OCI-LY3 (cell line): ENCODE results near the gene NIPBL.

Source experiments
- H2AFZ ChIP-seq: fragments of 200-600, 300-600 bp; shearing (Covaris generic); 2 replicates; pipeline ENCODE4 v1.6.0; 2014; ENCODE audit warnings: antibody characterized with exemption, low read depth, low read length
- H3K27ac ChIP-seq: fragments of 200-600, 300-600 bp; sonication (generic); 2 replicates; pipeline ENCODE4 v1.5.1; 2014; ENCODE audit warnings: mild to moderate bottlenecking, low read length, moderate library complexity, mixed read lengths
- H3K27me3 ChIP-seq: fragments of 200-600, 300-600 bp; sonication (generic); 2 replicates; pipeline ENCODE4 v1.6.1; 2014; ENCODE audit warnings: low read depth, low read length, mixed read lengths
- H3K36me3 ChIP-seq: fragments of 200-600, 300-600 bp; sonication (generic); replicated peaks from 2 replicates; pipeline ENCODE3; 2014; ENCODE audit warnings: low read depth, low read length, mixed read lengths
- H3K4me1 ChIP-seq: fragments of 300-600, 200-600 bp; sonication (generic); 2 replicates; pipeline ENCODE4 v1.6.1; 2014; ENCODE audit warnings: low read length, mixed read lengths
- H3K4me2 ChIP-seq: fragments of 200-600, 300-600 bp; sonication (generic); 2 replicates; pipeline ENCODE4 v1.6.1; 2014; ENCODE audit warnings: low read length, mixed read lengths
- H3K4me3 ChIP-seq: fragments of 300-600, 200-600 bp; sonication (generic); 2 replicates; pipeline ENCODE4 v1.5.1; 2014; ENCODE audit warnings: antibody characterized with exemption, mild to moderate bottlenecking, low read length, moderate library complexity
- H3K79me2 ChIP-seq: fragments of 300-600, 200-600 bp; shearing (Covaris generic); 2 replicates; pipeline ENCODE4 v1.6.1; 2014; ENCODE audit warnings: mild to moderate bottlenecking, low read length, mixed read lengths
- H3K9ac ChIP-seq: fragments of 300-600, 200-600 bp; shearing (Covaris generic); 2 replicates; pipeline ENCODE4 v1.6.0; 2014; ENCODE audit warnings: mild to moderate bottlenecking, low read length, moderate library complexity
- H3K9me3 ChIP-seq: fragments of 200-600, 300-600 bp; shearing (Covaris generic); 2 replicates; pipeline ENCODE4 v1.6.1; 2014; ENCODE audit warnings: low read length, mixed read lengths; ENCODE audit not compliant: insufficient read depth
- H4K20me1 ChIP-seq: fragments of 200-600, 300-600 bp; sonication (generic); 2 replicates; pipeline ENCODE4 v1.6.1; 2016; ENCODE audit warnings: low read length, mixed read lengths; ENCODE audit not compliant: insufficient read depth
- EZH2phosphoT487 ChIP-seq: fragments of 200-600 bp; shearing (Covaris generic); IDR thresholded peaks from 2 replicates; pipeline ENCODE4 v1.6.1; 2018; ENCODE audit warnings: antibody characterized with exemption, mixed run types, low read depth
- TF ChIP-seq, protein P1 (sequence below): fragments of 200-600, 300-600 bp; sonication (generic); IDR thresholded peaks from 2 replicates; pipeline ENCODE4 v1.5.1; 2014; ENCODE audit warnings: antibody characterized with exemption, low read length, low read depth

The NIPBL gene

GRCh38 chr5:36883894-36884462 is 7.4 kb downstream of the NIPBL start:
- H3K79me2 ChIP-seq, result peaks cover 100% of the 10 kb centered on the region
- H3K4me3 ChIP-seq, result no peak overlapping the region
- no peaks in the 10 kb centered on the region for H3K27me3 ChIP-seq
- no peak overlapping the region for H3K4me2 ChIP-seq
- peaks cover 88% of the 10 kb centered on the region for H4K20me1 ChIP-seq
- H3K4me1 ChIP-seq, result peaks cover 39% of the 10 kb centered on the region
- H3K9me3 ChIP-seq, result no peaks in the 10 kb centered on the region
- TF ChIP-seq EZH2phosphoT487, result no peak
- TF ChIP-seq, protein P1, sequence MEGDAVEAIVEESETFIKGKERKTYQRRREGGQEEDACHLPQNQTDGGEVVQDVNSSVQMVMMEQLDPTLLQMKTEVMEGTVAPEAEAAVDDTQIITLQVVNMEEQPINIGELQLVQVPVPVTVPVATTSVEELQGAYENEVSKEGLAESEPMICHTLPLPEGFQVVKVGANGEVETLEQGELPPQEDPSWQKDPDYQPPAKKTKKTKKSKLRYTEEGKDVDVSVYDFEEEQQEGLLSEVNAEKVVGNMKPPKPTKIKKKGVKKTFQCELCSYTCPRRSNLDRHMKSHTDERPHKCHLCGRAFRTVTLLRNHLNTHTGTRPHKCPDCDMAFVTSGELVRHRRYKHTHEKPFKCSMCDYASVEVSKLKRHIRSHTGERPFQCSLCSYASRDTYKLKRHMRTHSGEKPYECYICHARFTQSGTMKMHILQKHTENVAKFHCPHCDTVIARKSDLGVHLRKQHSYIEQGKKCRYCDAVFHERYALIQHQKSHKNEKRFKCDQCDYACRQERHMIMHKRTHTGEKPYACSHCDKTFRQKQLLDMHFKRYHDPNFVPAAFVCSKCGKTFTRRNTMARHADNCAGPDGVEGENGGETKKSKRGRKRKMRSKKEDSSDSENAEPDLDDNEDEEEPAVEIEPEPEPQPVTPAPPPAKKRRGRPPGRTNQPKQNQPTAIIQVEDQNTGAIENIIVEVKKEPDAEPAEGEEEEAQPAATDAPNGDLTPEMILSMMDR, result no peak
- no peaks in the 10 kb centered on the region for H3K36me3 ChIP-seq
- H3K27ac ChIP-seq, result no peak overlapping the region
- H3K9ac ChIP-seq, result no peak overlapping the region
- no peak overlapping the region for H2AFZ ChIP-seq

GRCh38 chr5:36885149-36885548 is 8.6 kb downstream of the NIPBL start:
- Histone ChIP-seq H4K20me1 (peaks cover 86% of the 10 kb centered on the region), H3K36me3 (no peaks in the 10 kb centered on the region)

GRCh38 chr5:36885566-36886485 is 9.3 kb downstream of the NIPBL start:
- Histone ChIP-seq H3K27ac (no peak overlapping the region), H4K20me1 (peaks cover 88% of the 10 kb centered on the region), H3K9ac (no peak overlapping the region), H3K4me1 (peaks cover 23% of the 10 kb centered on the region), H3K4me3 (no peak overlapping the region), H3K36me3 (no peaks in the 10 kb centered on the region), H3K4me2 (no peak overlapping the region), H3K9me3 (no peaks in the 10 kb centered on the region), H3K79me2 (peaks cover 99% of the 10 kb centered on the region), H2AFZ (no peak overlapping the region), H3K27me3 (no peaks in the 10 kb centered on the region)
- TF ChIP-seq EZH2phosphoT487, result no peak
- TF ChIP-seq, protein P1, result no peak

More at GRCh38 chr5:36885149-36885548, 8.6 kb downstream of the NIPBL start:
- H3K9me3 ChIP-seq, result no peaks in the 10 kb centered on the region
- TF ChIP-seq, protein P1, result no peak
- TF ChIP-seq EZH2phosphoT487, result no peak
- no peaks in the 10 kb centered on the region for H3K27me3 ChIP-seq
- peaks cover 99% of the 10 kb centered on the region for H3K79me2 ChIP-seq
- peaks cover 28% of the 10 kb centered on the region for H3K4me1 ChIP-seq
- H2AFZ ChIP-seq, result no peak overlapping the region
- H3K4me2 ChIP-seq, result no peak overlapping the region
- no peak overlapping the region for H3K9ac ChIP-seq
- no peak overlapping the region for H3K4me3 ChIP-seq
- H3K27ac ChIP-seq, result no peak overlapping the region

GRCh38 chr5:36886791-36887190 is 10.2 kb downstream of the NIPBL start:
- Histone ChIP-seq H3K9ac (no peak overlapping the region), H2AFZ (no peak overlapping the region), H3K79me2 (peaks cover 99% of the 10 kb centered on the region), H3K27me3 (no peaks in the 10 kb centered on the region), H3K27ac (no peak overlapping the region), H4K20me1 (peaks cover 85% of the 10 kb centered on the region), H3K4me2 (no peak overlapping the region), H3K4me3 (no peak overlapping the region), H3K4me1 (peaks cover 13% of the 10 kb centered on the region), H3K9me3 (no peaks in the 10 kb centered on the region), H3K36me3 (peaks cover 6% of the 10 kb centered on the region)
- TF ChIP-seq, protein P1, result no peak
- TF ChIP-seq EZH2phosphoT487, result no peak
